Lower lobe of right lung (tissue), 2 donors: ENCODE measurements around the gene SPTSSB. TPM values are rescaled to one million over a fixed set of nuclear protein-coding genes. Genes with fewer than 3 reads are reported as not detected.

ENCODE experiments used
- ATAC-seq, 2 donors: fragments of 200-7000 bp; cut with Tn5 transposase; one replicate each; pipeline ENCODE4 v1.9.1; 2020 to 2022; ENCODE audit warnings: mild to moderate bottlenecking in 2 of 2, moderate library complexity in 2 of 2
- DNase-seq: peaks from one replicate; pipeline ENCODE4 v3.0.0-alpha.2; 2020
- H3K27ac ChIP-seq: fragments of 200-600 bp; one replicate; pipeline ENCODE4 v1.8.0; 2022
- H3K27me3 ChIP-seq: fragments of 200-600 bp; one replicate; pipeline ENCODE4 v1.8.0; 2022; ENCODE audit warnings: low read depth
- H3K36me3 ChIP-seq: fragments of 200-600 bp; one replicate; pipeline ENCODE4 v1.8.0; 2022; ENCODE audit warnings: mild to moderate bottlenecking
- H3K4me1 ChIP-seq: fragments of 200-600 bp; one replicate; pipeline ENCODE4 v1.8.0; 2022
- H3K4me3 ChIP-seq: fragments of 200-600 bp; one replicate; pipeline ENCODE4 v1.8.0; 2022; ENCODE audit warnings: mild to moderate bottlenecking
- H3K9me3 ChIP-seq: fragments of 200-600 bp; one replicate; pipeline ENCODE4 v1.8.0; 2022
- CTCF ChIP-seq: fragments of 200-600 bp; IDR thresholded peaks from one replicate; pipeline ENCODE4 v1.8.0; 2022; ENCODE audit warnings: antibody characterized with exemption, mild to moderate bottlenecking
- intact Hi-C: fragments of 100-400 bp; cut with DNase I; formaldehyde crosslinking; loops from one replicate; pipeline ENCODE4 v1.11.0; 2022
- total RNA-seq: library from RNA; stranded (reverse); fragmentation: NEBNext Ultra II Directional; extraction: Animal tissue kit (Norgen Biotek cat#: 25700); gene quantifications from one replicate; pipeline ENCODE4 v1.2.1, GENCODE V29; 2021
- donor health status: DM: no; HTN: yes; CAD: no; lungs with severe emphysema.

SPTSSB gene
- total RNA-seq, 1 donor from 2014 or later = not detected

GRCh38 chr3:161305095-161305991, 66.0 kb downstream of the SPTSSB start:
- ATAC-seq (peak in 1 of 2 donors; percentile 19), DNase-seq (no peak)
- intact Hi-C loops = no loop called here
- TF ChIP-seq CTCF = peak; percentile 61
- Histone ChIP-seq H3K9me3 (no peaks in the 10 kb centered on the region), H3K36me3 (no peaks in the 10 kb centered on the region), H3K27ac (no peak overlapping the region), H3K27me3 (no peaks in the 10 kb centered on the region), H3K4me3 (no peak overlapping the region), H3K4me1 (no peaks in the 10 kb centered on the region)

- Histone ChIP-seq H3K36me3 (no peaks in the 10 kb centered on the region), H3K27me3 (no peaks in the 10 kb centered on the region), H3K9me3 (peaks cover 3% of the 10 kb centered on the region), H3K27ac (no peak overlapping the region), H3K4me1 (no peaks in the 10 kb centered on the region), H3K4me3 (no peak overlapping the region)
- TF ChIP-seq CTCF = no peak
- no peak for DNase-seq
- intact Hi-C loops = no loop called here
- ATAC-seq = no peak
Observed at GRCh38 chr3:161296814-161297213, 74.5 kb downstream of the SPTSSB start.

GRCh38 chr3:161295325-161295724, 76.0 kb downstream of the SPTSSB start:
- intact Hi-C loops = no loop called here
- Histone ChIP-seq H3K4me1 (no peaks in the 10 kb centered on the region), H3K36me3 (no peaks in the 10 kb centered on the region), H3K4me3 (no peak overlapping the region), H3K27ac (no peak overlapping the region), H3K9me3 (peaks cover 3% of the 10 kb centered on the region), H3K27me3 (no peaks in the 10 kb centered on the region)
- ATAC-seq (no peak), DNase-seq (no peak)
- TF ChIP-seq CTCF = no peak

Other genes with a start within 250 kb of the SPTSSB start
- gene NMD3, start 150.2 kb downstream of the SPTSSB start, total RNA-seq = 46.0 TPM
- not detected for gene OTOL1, start 125.3 kb upstream of the SPTSSB start, total RNA-seq